NCI-H1930 (cell line): ENCODE data around the gene CAPN2.
"Not testable (repeated sequence)": the region's sequence is repeated elsewhere in the genome, so short reads cannot be mapped to it uniquely, and the experiment has no call there.

ENCODE experiments used
- DNase-seq, 2 experiments: peaks; one replicate each; lab custom pipeline; 2025; lab: John Stamatoyannopoulos, UW

Gene CAPN2

GRCh38 chr1:223717123-223717522, 4.8 kb downstream of the CAPN2 start:
- no peak for DNase-seq

GRCh38 chr1:223717695-223718363, 5.5 kb downstream of the CAPN2 start:
- DNase-seq: no peak

GRCh38 chr1:223718850-223719249, 6.5 kb downstream of the CAPN2 start:
- no peak for DNase-seq

GRCh38 chr1:223720971-223721591, 8.7 kb downstream of the CAPN2 start:
- DNase-seq: no peak

GRCh38 chr1:223721658-223722607, 9.6 kb downstream of the CAPN2 start:
- no peak for DNase-seq

GRCh38 chr1:223723351-223723904, 11.1 kb downstream of the CAPN2 start:
- DNase-seq: no peak

GRCh38 chr1:223724376-223724775, 12.0 kb downstream of the CAPN2 start:
- no peak for DNase-seq

GRCh38 chr1:223725578-223725977, 13.2 kb downstream of the CAPN2 start:
- DNase-seq: no peak

GRCh38 chr1:223726380-223727001, 14.2 kb downstream of the CAPN2 start:
- DNase-seq: no peak

- DNase-seq: no peak
Measured at GRCh38 chr1:223727541-223727940, 15.2 kb downstream of the CAPN2 start.

- no peak for DNase-seq
Measured at GRCh38 chr1:223729906-223730305, 17.6 kb downstream of the CAPN2 start.

- no peak for DNase-seq
Measured at GRCh38 chr1:223730479-223731132, 18.3 kb downstream of the CAPN2 start.

- DNase-seq: no peak
Measured at GRCh38 chr1:223731133-223731770, 18.9 kb downstream of the CAPN2 start.

- no peak for DNase-seq
Measured at GRCh38 chr1:223732993-223733798, 20.9 kb downstream of the CAPN2 start.

- DNase-seq: no peak
Measured at GRCh38 chr1:223733898-223734852, 21.8 kb downstream of the CAPN2 start.

GRCh38 chr1:223736638-223737037, 24.3 kb downstream of the CAPN2 start:
- not testable (repeated sequence) for DNase-seq

- no peak for DNase-seq
Measured at GRCh38 chr1:223737342-223737741, 25.0 kb downstream of the CAPN2 start.

- no peak for DNase-seq
Measured at GRCh38 chr1:223738465-223739365, 26.4 kb downstream of the CAPN2 start.
